HEK293T (cell line): ENCODE results near the gene MIPEP.

ENCODE experiments used
- CTCF ChIA-PET: fragments of 350-600 bp; formaldehyde crosslinking; extraction: SDS; loops from one replicate; lab custom pipeline; 2021; ENCODE audit warnings: antibody characterized with exemption, inconsistent platforms; lab: Yijun Ruan, JAX
- POLR2A ChIA-PET: fragments of 350-600 bp; formaldehyde crosslinking; extraction: SDS; loops from one replicate; lab custom pipeline; 2020; ENCODE audit warnings: antibody characterized with exemption, inconsistent platforms; lab: Yijun Ruan, JAX
- DNase-seq: peaks from one replicate; pipeline ENCODE4 v3.0.0; 2012; ENCODE audit warnings: mixed read lengths; ENCODE audit errors: extremely low spot score
- ARNT ChIP-seq: fragments of 450-650 bp; IDR thresholded peaks from 2 replicates; pipeline ENCODE4 v1.6.1; 2017; ENCODE audit warnings: mild to moderate bottlenecking
- BHLHE40 ChIP-seq: fragments of 450-650 bp; IDR thresholded peaks from 2 replicates; pipeline ENCODE4 v1.6.1; 2016; ENCODE audit warnings: mild to moderate bottlenecking, moderate library complexity, borderline replicate concordance
- CTBP1 ChIP-seq: fragments of 450-650 bp; IDR thresholded peaks from 2 replicates; pipeline ENCODE4 v1.6.1; 2016; ENCODE audit warnings: borderline replicate concordance
- ELF4 ChIP-seq: fragments of 450-650 bp; IDR thresholded peaks from 2 replicates; pipeline ENCODE4 v1.6.1; 2017; ENCODE audit warnings: antibody characterized with exemption
- FOXA1 ChIP-seq: fragments of 450-650 bp; IDR thresholded peaks from 2 replicates; pipeline ENCODE4 v1.6.1; 2016; ENCODE audit warnings: mild to moderate bottlenecking
- FOXK2 ChIP-seq: fragments of 450-650 bp; IDR thresholded peaks from 2 replicates; pipeline ENCODE4 v1.6.1; 2016; ENCODE audit warnings: mild to moderate bottlenecking
- FOXM1 ChIP-seq: fragments of 450-650 bp; IDR thresholded peaks from 2 replicates; pipeline ENCODE4 v1.6.1; 2017; ENCODE audit warnings: mild to moderate bottlenecking, borderline replicate concordance
- HDGF ChIP-seq: fragments of 450-650 bp; IDR thresholded peaks from 2 replicates; pipeline ENCODE4 v1.6.1; 2017; ENCODE audit warnings: antibody characterized with exemption, borderline replicate concordance
- L3MBTL2 ChIP-seq: fragments of 450-650 bp; conservative IDR thresholded peaks from 2 replicates; pipeline ENCODE4 v1.6.1; 2016; ENCODE audit warnings: mild to moderate bottlenecking
- LEF1 ChIP-seq: fragments of 450-650 bp; IDR thresholded peaks from 2 replicates; pipeline ENCODE4 v1.6.1; 2017; ENCODE audit warnings: mild to moderate bottlenecking, borderline replicate concordance
- NFRKB ChIP-seq: fragments of 450-650 bp; IDR thresholded peaks from 2 replicates; pipeline ENCODE4 v1.6.1; 2016; ENCODE audit warnings: mild to moderate bottlenecking, moderate library complexity
- PKNOX1 ChIP-seq: fragments of 450-650 bp; IDR thresholded peaks from 2 replicates; pipeline ENCODE4 v1.6.1; 2016
- SP1 ChIP-seq: fragments of 450-650 bp; IDR thresholded peaks from 2 replicates; pipeline ENCODE4 v1.6.1; 2017
- SUZ12 ChIP-seq: fragments of 450-650 bp; IDR thresholded peaks from 2 replicates; pipeline ENCODE4 v1.6.1; 2016; ENCODE audit warnings: mild to moderate bottlenecking
- TARDBP ChIP-seq: fragments of 450-650 bp; IDR thresholded peaks from 2 replicates; pipeline ENCODE4 v1.6.1; 2016
- ZNF384 ChIP-seq: fragments of 450-650 bp; IDR thresholded peaks from 2 replicates; pipeline ENCODE4 v1.6.1; 2016

Gene MIPEP

GRCh38 chr13:23787464-23787863, 101.7 kb downstream of the MIPEP start:
- ChIA-PET POLR2A (no interaction called here), CTCF (no interaction called here)
- no peak for DNase-seq
- no peak for TF ChIP-seq HDGF
- TF ChIP-seq SUZ12 = no peak
- TF ChIP-seq BHLHE40 = no peak
- no peak for TF ChIP-seq ZNF384
- TF ChIP-seq TARDBP = no peak
- no peak for TF ChIP-seq LEF1
- TF ChIP-seq CTBP1 = no peak
- no peak for TF ChIP-seq L3MBTL2
- no peak for TF ChIP-seq ELF4
- TF ChIP-seq ARNT = no peak
- no peak for TF ChIP-seq FOXK2
- TF ChIP-seq NFRKB = no peak
- no peak for TF ChIP-seq SP1
- TF ChIP-seq PKNOX1 = no peak
- no peak for TF ChIP-seq FOXM1
- no peak for TF ChIP-seq FOXA1

GRCh38 chr13:23786607-23787006, 102.6 kb downstream of the MIPEP start:
- ChIA-PET POLR2A (no interaction called here), CTCF (no interaction called here)
- no peak for DNase-seq
- TF ChIP-seq HDGF (no peak), TARDBP (no peak), FOXA1 (no peak), ARNT (no peak), FOXK2 (no peak), NFRKB (no peak), SP1 (no peak), L3MBTL2 (no peak), FOXM1 (no peak)

- DNase-seq = no peak
- POLR2A ChIA-PET = no interaction called here
- CTCF ChIA-PET = no interaction called here
- TF ChIP-seq CTBP1 = no peak
- TF ChIP-seq BHLHE40 = no peak
- no peak for TF ChIP-seq HDGF
- no peak for TF ChIP-seq ZNF384
- no peak for TF ChIP-seq LEF1
- no peak for TF ChIP-seq ARNT
- TF ChIP-seq FOXK2 = no peak
- no peak for TF ChIP-seq TARDBP
- TF ChIP-seq SUZ12 = no peak
- TF ChIP-seq NFRKB = no peak
- no peak for TF ChIP-seq PKNOX1
- TF ChIP-seq FOXA1 = no peak
- TF ChIP-seq L3MBTL2 = no peak
- TF ChIP-seq SP1 = no peak
- no peak for TF ChIP-seq FOXM1
- TF ChIP-seq ELF4 = no peak
These were observed 110.3 kb downstream of the MIPEP start for GRCh38 chr13:23778879-23779278.

- ChIA-PET CTCF (no interaction called here), POLR2A (no interaction called here)
- TF ChIP-seq TARDBP = no peak
- TF ChIP-seq ZNF384 = no peak
- no peak for TF ChIP-seq NFRKB
- TF ChIP-seq LEF1 = no peak
- TF ChIP-seq FOXA1 = no peak
- no peak for TF ChIP-seq FOXK2
- TF ChIP-seq PKNOX1 = no peak
- TF ChIP-seq ELF4 = no peak
- no peak for TF ChIP-seq BHLHE40
- no peak for TF ChIP-seq SP1
- no peak for TF ChIP-seq L3MBTL2
- no peak for TF ChIP-seq HDGF
- no peak for TF ChIP-seq CTBP1
- TF ChIP-seq SUZ12 = no peak
- DNase-seq = no peak
These were observed 111.1 kb downstream of the MIPEP start for GRCh38 chr13:23778002-23778652.

GRCh38 chr13:23777575-23777870, 111.7 kb downstream of the MIPEP start:
- POLR2A ChIA-PET = no interaction called here
- DNase-seq = no peak
- TF ChIP-seq SUZ12 (no peak), ZNF384 (no peak), BHLHE40 (no peak), HDGF (no peak), LEF1 (no peak), SP1 (no peak), PKNOX1 (no peak), ARNT (no peak), FOXM1 (no peak), FOXA1 (no peak), CTBP1 (no peak), FOXK2 (no peak)
- CTCF ChIA-PET = no interaction called here
